Stimulated activated CD8-positive, alpha-beta memory T cell treated with anti-CD3 and anti-CD28 coated beads, Interleukin-7, amount 100 ng/mL, for 4 hours (primary cell): ENCODE results near the gene TSPEAR.
"Not testable (repeated sequence)": the region's sequence is repeated elsewhere in the genome, so short reads cannot be mapped to it uniquely, and the experiment has no call there.

ENCODE experiments used
- DNase-seq, 2 donors: peaks; one replicate each; pipeline ENCODE4 v3.0.0-alpha.2; 2020; ENCODE audit warnings: low read depth in 2 of 2

TSPEAR gene

GRCh38 chr21:44702111-44702972, 9.0 kb downstream of the TSPEAR start:
- DNase-seq, result no peak

- no peak for DNase-seq
These were observed 9.8 kb downstream of the TSPEAR start for GRCh38 chr21:44701541-44701940.

- DNase-seq, result no peak
These were observed 10.4 kb downstream of the TSPEAR start for GRCh38 chr21:44701023-44701400.

GRCh38 chr21:44700101-44701022, 11.0 kb downstream of the TSPEAR start:
- DNase-seq, result no peak

GRCh38 chr21:44699502-44700001, 11.8 kb downstream of the TSPEAR start:
- DNase-seq, result no peak

- DNase-seq, result no peak
These were observed 13.3 kb downstream of the TSPEAR start for GRCh38 chr21:44697811-44698734.

- DNase-seq, result not testable (repeated sequence)
These were observed 14.1 kb downstream of the TSPEAR start, which contains the start of gene KRTAP10-12 for GRCh38 chr21:44697172-44697810. KRTAP10-12 (plus strand) TSS chr21:44697172; CDS start chr21:44697202, 30 bp downstream.

- no peak for DNase-seq
These were observed 14.8 kb downstream of the TSPEAR start for GRCh38 chr21:44696572-44696971.

GRCh38 chr21:44695641-44696040, 15.7 kb downstream of the TSPEAR start:
- DNase-seq, result no peak

GRCh38 chr21:44695184-44695583, 16.2 kb downstream of the TSPEAR start:
- DNase-seq, result no peak

- no peak for DNase-seq
These were observed 16.6 kb downstream of the TSPEAR start for GRCh38 chr21:44694776-44695175.

GRCh38 chr21:44692798-44693512, 18.4 kb downstream of the TSPEAR start:
- no peak for DNase-seq

- no peak for DNase-seq
These were observed 19.7 kb downstream of the TSPEAR start for GRCh38 chr21:44691686-44692085.

- not testable (repeated sequence) for DNase-seq
These were observed 21.6 kb downstream of the TSPEAR start for GRCh38 chr21:44689740-44690139.

GRCh38 chr21:44687671-44688070, 23.7 kb downstream of the TSPEAR start:
- no peak for DNase-seq

- no peak for DNase-seq
These were observed 24.4 kb downstream of the TSPEAR start for GRCh38 chr21:44686843-44687561.

GRCh38 chr21:44686000-44686781, 25.2 kb downstream of the TSPEAR start:
- no peak for DNase-seq

GRCh38 chr21:44685050-44685449, 26.3 kb downstream of the TSPEAR start:
- DNase-seq, result not testable (repeated sequence)

- DNase-seq, result no peak
These were observed 26.9 kb downstream of the TSPEAR start for GRCh38 chr21:44684483-44684882.
